ENCODE measurements around the gene HNMT.

HNMT gene

DNA sequence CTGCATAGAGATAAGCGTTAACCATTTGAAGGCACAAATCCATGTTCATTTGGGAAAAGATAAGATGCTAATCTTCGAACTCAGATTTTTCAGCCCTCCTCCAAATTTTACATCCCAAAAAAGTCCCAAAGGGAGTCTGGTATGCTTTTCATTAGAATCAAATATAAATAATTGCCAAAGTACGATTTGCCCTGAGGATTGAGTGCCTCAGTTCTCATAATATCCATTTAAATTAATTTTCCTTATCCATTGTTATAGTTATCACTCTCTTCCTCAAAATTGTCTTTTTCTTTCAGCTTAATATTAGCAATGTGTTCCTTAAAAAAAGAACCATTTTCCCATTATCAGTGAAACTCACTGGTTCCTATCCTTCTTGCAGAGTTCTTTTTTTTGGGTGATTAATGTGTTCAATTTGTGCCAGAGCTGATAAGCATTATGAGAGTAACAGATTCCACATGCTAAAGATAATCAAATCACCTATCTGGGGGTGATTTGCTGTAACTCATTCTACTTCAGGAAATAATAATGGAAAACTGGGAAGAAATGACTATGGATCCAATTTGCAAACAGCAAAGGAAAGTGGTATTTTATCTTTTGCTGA, 686 bp downstream of the HNMT start (continued):
- TF ChIP-seq ZNF792 (tag by site-specific recombination; IDR thresholded peaks at IDR 0.05) (no peak), ZNF623 (tag by site-specific recombination; IDR thresholded peaks at IDR 0.05) (no peak), HOXC10 (CRISPR knock-in tag; IDR thresholded peaks at IDR 0.05) (no peak), ZNF221 (tag by site-specific recombination; IDR thresholded peaks at IDR 0.05; ENCODE audit: borderline replicate concordance) (no peak), ZNF155 (tag by site-specific recombination; IDR thresholded peaks at IDR 0.05) (no peak), ZNF16 (tag by site-specific recombination; IDR thresholded peaks at IDR 0.05; ENCODE audit: low read depth) (no peak), ZNF433 (tag by site-specific recombination; IDR thresholded peaks at IDR 0.05; ENCODE audit: low read depth) (no peak)
- TF ChIP-seq, protein P1, sequence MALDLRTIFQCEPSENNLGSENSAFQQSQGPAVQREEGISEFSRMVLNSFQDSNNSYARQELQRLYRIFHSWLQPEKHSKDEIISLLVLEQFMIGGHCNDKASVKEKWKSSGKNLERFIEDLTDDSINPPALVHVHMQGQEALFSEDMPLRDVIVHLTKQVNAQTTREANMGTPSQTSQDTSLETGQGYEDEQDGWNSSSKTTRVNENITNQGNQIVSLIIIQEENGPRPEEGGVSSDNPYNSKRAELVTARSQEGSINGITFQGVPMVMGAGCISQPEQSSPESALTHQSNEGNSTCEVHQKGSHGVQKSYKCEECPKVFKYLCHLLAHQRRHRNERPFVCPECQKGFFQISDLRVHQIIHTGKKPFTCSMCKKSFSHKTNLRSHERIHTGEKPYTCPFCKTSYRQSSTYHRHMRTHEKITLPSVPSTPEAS (tag by site-specific recombination; IDR thresholded peaks at IDR 0.05) = no peak

DNA sequence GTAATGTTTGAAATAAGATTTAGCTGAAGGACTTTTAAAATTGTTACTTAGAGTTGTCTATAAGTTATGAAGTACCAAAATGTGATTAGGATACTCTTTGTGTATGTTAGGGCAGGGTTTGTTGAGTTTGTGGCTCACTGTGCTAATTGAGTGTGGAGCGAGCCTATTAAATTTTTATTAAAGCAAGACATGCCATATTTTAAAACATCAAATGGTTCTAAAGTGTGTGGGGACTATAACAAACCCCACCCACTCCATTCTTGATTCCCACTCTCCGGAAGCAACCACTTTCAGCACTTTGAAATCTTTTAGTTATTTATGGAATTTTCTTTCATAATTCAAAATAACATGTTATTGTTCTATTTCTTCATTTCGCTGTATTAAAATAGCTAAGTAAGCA, 1.8 kb downstream of the HNMT start:
- TF ChIP-seq BCL11A (tag by site-specific recombination; IDR thresholded peaks at IDR 0.05; ENCODE audit: low read depth) (no peak), ZNF202 (tag by site-specific recombination; IDR thresholded peaks at IDR 0.05; ENCODE audit: borderline replicate concordance) (no peak), ZNF221 (tag by site-specific recombination; IDR thresholded peaks at IDR 0.05; ENCODE audit: borderline replicate concordance) (no peak), MZF1 (tag by site-specific recombination; IDR thresholded peaks at IDR 0.05; ENCODE audit: borderline replicate concordance) (no peak), ZNF571 (tag by site-specific recombination; IDR thresholded peaks at IDR 0.05) (no peak), ZNF521 (tag by site-specific recombination; IDR thresholded peaks at IDR 0.05) (no peak), SCRT1 (tag by site-specific recombination; IDR thresholded peaks at IDR 0.05; ENCODE audit: borderline replicate concordance) (no peak), ZNF677 (tag by site-specific recombination; IDR thresholded peaks at IDR 0.05) (no peak), ZNF610 (tag by site-specific recombination; IDR thresholded peaks at IDR 0.05; ENCODE audit: borderline replicate concordance) (no peak), ZNF114 (tag by site-specific recombination; IDR thresholded peaks at IDR 0.05) (no peak)
- TF ChIP-seq, protein P2, sequence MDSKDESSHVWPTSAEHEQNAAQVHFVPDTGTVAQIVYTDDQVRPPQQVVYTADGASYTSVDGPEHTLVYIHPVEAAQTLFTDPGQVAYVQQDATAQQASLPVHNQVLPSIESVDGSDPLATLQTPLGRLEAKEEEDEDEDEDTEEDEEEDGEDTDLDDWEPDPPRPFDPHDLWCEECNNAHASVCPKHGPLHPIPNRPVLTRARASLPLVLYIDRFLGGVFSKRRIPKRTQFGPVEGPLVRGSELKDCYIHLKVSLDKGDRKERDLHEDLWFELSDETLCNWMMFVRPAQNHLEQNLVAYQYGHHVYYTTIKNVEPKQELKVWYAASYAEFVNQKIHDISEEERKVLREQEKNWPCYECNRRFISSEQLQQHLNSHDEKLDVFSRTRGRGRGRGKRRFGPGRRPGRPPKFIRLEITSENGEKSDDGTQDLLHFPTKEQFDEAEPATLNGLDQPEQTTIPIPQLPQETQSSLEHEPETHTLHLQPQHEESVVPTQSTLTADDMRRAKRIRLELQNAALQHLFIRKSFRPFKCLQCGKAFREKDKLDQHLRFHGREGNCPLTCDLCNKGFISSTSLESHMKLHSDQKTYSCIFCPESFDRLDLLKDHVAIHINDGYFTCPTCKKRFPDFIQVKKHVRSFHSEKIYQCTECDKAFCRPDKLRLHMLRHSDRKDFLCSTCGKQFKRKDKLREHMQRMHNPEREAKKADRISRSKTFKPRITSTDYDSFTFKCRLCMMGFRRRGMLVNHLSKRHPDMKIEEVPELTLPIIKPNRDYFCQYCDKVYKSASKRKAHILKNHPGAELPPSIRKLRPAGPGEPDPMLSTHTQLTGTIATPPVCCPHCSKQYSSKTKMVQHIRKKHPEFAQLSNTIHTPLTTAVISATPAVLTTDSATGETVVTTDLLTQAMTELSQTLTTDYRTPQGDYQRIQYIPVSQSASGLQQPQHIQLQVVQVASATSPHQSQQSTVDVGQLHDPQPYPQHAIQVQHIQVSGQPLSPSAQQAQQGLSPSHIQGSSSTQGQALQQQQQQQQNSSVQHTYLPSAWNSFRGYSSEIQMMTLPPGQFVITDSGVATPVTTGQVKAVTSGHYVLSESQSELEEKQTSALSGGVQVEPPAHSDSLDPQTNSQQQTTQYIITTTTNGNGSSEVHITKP (tag by site-specific recombination; IDR thresholded peaks at IDR 0.05) = no peak
- TF ChIP-seq, protein P3, sequence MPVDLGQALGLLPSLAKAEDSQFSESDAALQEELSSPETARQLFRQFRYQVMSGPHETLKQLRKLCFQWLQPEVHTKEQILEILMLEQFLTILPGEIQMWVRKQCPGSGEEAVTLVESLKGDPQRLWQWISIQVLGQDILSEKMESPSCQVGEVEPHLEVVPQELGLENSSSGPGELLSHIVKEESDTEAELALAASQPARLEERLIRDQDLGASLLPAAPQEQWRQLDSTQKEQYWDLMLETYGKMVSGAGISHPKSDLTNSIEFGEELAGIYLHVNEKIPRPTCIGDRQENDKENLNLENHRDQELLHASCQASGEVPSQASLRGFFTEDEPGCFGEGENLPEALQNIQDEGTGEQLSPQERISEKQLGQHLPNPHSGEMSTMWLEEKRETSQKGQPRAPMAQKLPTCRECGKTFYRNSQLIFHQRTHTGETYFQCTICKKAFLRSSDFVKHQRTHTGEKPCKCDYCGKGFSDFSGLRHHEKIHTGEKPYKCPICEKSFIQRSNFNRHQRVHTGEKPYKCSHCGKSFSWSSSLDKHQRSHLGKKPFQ (tag by site-specific recombination; IDR thresholded peaks at IDR 0.05) = no peak
- ChIA-PET POLR2A (no interaction called here), CTCF (interaction anchor here (0.6 kb wide), 1 partner anchor 776 kb away, joined by 3 read pairs; no protein-coding TSS in a partner anchor)
- 0 out of 2 replicates have a peak, but pooled peaks cover 3% of the 10 kb centered on the region for H3K4me1 ChIP-seq (ENCODE audit: control insufficient read depth, insufficient read depth, low read length)
- no peaks in the 10 kb centered on the region for H3K36me3 ChIP-seq (ENCODE audit: control insufficient read depth in 2 of 2, insufficient read depth in 1 of 2, low read length in 2 of 2)
- H3K9me3 ChIP-seq (ENCODE audit: control insufficient read depth, insufficient read depth, low read depth, low read length) = no peaks in the 10 kb centered on the region
- H3K27ac ChIP-seq (ENCODE audit: extremely low read depth, low read depth, low read length) = no peak overlapping the region
- H3K4me3 ChIP-seq (ENCODE audit: low read depth, low read length) = no peak overlapping the region
